ELF-1 (cell line): ENCODE measurements around the gene UQCC2.

ENCODE experiments used
- DNase-seq: peaks from one replicate; pipeline ENCODE4 v3.0.0-alpha.2; 2016; ENCODE audit warnings: low read depth, low spot score

UQCC2 gene

DNA sequence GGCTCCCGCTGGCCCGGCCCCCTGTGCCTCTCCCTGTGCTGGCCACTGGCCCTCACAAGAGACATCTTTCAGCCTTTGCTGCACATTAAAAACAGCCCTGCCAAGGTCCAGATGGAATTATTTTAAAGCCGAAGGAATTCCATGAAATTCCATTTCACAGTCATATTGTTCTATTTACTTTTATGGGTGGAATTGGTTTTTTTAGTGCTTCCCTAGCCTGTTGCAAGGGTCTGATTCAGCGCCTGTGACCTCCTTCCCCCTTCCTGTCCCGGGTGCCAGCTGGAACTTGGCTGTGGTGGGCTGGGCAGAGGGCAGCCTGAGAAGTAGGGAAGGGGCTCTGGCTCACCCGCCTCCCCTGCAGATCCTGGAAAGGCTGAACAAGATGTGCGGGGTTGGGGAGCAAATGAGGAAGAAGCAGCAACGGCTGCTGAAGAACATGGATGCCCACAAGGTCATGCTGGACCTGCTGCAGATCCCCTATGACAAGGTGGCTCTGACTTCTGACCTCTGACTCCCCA lies 34.3 kb downstream of the UQCC2 start:
- no peak for DNase-seq

- no peak for DNase-seq
Measured at GRCh38 chr6:33676416-33677142, 34.9 kb downstream of the UQCC2 start.

DNA sequence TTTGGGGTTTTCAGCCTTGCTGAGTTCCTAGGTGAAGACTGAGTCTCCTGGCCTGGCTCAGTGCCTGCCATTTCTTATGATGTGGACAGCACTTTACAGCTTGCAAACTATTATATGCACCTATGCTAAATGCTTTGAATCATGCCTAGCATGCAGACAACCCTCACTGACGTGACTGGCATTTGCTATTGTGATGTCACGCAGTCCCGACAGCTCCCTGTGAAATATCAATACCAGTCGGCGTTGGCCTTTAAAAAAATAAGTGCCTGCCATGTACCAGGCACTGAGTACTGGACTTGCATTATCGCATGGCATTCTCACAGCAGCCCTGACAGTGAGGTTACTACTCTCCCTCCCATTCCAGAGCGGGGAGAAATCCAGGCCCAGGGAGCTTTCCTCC lies 35.5 kb downstream of the UQCC2 start:
- no peak for DNase-seq

- DNase-seq: no peak
Measured at GRCh38 chr6:33673851-33674250, 37.6 kb downstream of the UQCC2 start.

DNA sequence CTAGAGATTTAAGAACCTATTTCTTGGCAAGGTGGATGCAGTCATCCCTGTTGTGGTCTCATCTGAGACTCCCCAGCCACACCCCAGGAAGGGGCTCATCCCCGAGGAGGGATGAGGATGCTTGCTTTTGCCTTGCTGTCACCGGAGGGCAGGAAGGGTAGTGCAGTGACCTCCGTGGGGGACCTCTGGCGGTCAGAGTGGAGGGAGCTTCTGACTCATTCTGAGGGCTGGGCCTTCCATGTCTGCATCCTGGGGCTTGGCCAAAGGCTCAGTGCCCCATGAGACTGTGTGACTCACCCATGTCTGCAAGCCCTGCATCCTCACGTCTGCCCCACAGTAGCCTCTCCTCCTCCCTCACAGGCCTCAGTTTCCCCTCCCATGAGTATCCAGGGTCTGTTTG lies 38.7 kb downstream of the UQCC2 start:
- peak; percentile 78 for DNase-seq

DNA sequence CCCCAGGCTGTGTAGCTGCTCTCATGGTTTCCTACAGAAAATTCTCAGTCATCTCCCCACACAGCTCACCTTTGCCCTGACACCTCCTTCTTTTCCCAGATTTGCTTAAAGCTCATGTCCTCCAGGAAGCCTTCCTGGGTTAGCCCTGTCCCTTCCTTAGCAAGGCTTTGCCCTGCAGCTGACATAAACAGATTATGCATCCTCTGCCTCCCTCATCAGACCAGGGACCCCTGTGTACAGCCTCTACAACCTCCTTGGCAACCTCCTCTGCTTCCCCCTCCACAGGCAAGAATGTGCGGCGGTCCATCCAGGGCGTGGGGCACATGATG lies 39.8 kb downstream of the UQCC2 start:
- no peak for DNase-seq

- peak; percentile 45 for DNase-seq
Measured at GRCh38 chr6:33670971-33671743, 40.3 kb downstream of the UQCC2 start.

- no peak for DNase-seq
Measured at GRCh38 chr6:33670086-33670660, 41.3 kb downstream of the UQCC2 start.

DNA sequence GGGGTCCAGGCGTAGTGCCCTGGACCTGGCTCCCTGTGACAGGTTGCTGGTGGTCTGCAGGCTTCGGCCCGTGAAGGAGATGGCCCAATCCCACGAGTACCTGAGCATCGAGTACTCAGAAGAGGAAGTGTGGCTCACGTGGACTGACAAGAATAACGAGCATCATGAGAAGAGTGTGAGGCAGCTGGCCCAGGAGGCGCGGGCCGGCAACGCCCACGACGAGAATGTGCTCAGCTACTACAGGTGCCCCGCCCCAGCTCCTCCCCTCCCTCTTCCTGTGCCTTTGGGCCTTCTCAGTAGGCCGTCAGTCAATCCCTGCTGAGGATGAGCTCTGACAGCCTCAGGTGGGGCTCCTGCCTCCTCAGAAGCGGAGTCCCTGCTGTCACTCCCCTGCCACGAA lies 42.6 kb downstream of the UQCC2 start:
- peak; percentile 88 for DNase-seq

DNA sequence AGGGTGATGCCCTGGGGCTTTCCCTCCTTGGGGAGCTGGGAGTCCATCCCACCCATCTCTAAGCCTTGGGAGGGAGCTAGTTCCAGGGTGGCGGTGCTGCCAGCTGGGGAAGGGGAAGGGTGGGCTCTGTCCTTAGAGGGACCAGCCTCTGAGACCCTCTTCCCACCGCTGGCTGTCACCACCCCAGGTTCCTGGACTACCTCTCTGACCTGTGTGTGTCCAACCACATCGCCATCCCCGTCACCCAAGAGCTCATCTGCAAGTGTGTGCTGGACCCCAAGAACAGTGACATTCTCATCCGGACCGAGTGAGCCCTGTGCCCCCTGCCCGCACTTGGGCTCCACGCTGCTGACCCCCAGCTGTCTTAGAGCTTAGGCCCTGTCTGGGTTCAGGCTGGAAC lies 43.2 kb downstream of the UQCC2 start:
- DNase-seq: no peak

DNA sequence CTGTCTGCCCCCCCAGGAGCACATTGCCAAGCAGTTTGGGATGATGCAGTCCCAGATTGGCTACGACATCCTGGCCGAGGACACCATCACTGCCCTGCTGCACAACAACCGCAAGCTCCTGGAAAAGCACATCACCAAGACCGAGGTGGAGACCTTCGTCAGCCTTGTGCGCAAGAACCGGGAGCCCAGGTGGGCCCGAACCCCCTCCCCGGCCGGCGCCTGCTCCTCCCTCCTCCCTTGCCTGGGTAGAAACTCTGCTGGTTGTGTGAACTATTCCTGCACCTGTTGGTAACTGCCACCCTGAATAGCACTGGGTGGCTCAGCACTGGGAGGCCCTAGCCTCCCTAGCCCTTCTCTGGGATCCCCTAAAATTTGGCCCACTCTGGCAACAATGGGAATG lies 43.7 kb downstream of the UQCC2 start:
- no peak for DNase-seq

- DNase-seq: no peak
Measured at GRCh38 chr6:33667072-33667471, 44.4 kb downstream of the UQCC2 start.

DNA sequence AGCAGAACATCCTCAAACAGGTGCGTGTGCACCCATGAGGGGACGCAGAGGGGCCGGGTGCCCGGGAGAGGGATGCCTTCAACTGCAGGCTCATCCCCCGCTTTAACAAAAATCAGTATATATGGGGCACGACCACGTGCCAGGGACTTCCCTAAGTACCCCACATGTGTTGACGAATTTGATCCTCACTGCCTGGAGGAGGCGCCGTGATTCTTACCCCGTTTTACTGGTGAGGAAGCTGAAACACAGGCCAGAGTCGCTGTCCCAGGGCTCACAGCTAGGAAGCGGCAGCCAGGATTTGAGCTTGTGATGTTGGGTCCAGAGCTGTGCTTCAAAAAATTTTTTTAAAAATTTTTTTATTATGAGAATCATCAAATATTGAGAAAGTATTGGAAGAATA lies 45.5 kb downstream of the UQCC2 start:
- no peak for DNase-seq

GRCh38 chr6:33664506-33665057 lies 46.9 kb downstream of the UQCC2 start:
- DNase-seq: no peak

DNA sequence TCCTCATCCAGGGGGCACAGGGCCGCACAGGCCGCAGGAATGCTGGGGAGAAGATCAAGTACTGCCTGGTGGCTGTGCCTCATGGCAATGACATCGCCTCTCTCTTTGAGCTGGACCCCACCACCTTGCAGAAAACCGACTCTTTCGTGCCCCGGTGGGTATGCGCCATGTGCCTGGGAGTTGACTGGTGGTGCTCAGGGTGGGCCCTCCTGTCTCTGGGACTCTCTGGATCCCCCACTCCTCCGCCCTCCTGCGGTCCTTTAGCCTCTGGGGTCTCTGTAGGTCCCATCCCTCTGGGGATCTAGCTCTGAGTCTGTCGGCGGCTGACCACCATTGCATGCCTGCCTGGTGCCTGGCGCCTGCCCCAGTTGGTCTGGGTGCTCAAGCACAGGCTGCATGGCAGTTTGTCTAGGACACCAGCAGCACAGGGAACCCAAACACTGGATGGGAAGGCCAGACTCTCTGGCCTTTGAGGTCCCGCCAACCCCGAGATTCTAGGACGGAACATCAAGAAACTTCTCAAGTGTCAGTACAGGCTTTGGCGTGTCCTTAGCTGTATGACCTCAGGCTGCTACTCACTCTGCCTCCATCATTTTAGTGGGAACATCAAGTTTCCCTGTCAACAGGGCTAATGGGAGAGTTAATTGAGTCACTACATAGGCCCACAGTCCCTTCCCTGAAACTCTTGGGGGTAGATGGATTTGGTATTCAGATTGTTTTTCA lies 47.6 kb downstream of the UQCC2 start:
- DNase-seq: no peak

DNA sequence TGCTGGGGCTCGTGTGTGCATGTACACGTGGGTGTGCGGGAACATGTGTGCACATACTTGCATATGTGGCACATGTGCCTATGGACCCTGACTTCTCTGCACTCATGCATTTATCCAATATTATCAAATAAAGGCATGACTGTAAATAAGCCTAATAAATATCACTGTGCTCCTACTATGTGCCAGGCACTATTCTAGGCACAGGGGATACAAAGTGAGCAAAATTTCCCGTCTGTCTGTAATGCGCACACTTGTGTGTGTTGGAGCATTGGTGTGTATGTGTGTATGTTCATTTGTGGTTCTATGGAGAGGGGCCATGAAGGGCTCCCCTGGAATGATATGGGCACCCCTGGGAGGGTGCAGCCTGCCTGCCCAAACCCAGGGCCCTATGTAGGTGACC lies 48.5 kb downstream of the UQCC2 start:
- no peak for DNase-seq

DNA sequence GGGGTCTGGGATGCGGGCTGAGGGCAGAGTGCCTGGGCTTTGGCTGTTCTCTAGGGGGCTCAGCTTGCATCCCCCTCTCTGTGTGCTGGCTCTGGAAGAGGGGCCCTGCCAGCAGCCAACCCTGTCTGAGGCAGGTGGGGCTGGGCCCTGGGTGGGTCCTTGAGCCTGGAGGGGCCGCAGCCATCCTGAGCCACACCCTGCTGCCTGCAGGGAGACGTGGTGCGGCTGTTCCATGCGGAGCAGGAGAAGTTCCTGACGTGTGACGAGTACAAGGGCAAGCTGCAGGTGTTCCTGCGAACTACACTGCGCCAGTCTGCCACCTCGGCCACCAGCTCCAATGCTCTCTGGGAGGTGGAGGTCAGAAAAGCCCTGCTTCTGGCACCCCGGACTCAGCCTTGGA lies 49.2 kb downstream of the UQCC2 start:
- DNase-seq: no peak

DNA sequence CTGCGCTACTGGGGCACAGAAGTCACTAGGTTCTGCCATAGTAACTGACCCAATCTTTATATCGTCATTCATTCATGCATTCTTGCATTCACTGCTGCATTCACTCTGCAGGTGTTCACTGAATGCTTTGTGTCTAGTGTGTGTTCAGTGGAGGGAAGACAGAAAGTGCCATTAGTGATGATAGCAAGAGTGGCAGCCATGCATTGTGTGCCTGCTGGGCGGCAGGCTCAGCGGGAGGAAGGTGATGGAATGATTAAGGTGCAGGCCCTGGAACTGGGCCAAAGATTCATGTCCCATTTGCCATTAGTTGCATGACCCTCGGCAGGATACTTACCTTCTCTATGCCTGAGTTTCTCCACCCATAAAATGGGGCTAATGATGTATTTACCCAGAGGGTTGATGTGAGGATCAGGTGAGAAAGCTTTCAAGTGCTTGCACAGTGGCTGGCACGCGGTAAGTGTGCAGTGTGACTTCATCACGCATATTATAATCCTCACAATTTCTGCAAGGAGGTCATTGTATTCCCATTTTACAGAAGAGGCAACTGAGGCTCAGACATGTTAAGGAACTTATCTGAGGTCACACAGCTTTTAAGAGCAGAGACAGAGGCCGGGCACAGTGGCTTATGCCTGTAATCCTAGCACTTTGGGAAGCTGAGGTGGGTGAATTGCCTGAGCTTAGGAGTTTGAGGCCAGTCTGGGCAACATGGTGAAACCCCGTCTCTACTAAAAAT lies 50.2 kb downstream of the UQCC2 start:
- DNase-seq: no peak

DNA sequence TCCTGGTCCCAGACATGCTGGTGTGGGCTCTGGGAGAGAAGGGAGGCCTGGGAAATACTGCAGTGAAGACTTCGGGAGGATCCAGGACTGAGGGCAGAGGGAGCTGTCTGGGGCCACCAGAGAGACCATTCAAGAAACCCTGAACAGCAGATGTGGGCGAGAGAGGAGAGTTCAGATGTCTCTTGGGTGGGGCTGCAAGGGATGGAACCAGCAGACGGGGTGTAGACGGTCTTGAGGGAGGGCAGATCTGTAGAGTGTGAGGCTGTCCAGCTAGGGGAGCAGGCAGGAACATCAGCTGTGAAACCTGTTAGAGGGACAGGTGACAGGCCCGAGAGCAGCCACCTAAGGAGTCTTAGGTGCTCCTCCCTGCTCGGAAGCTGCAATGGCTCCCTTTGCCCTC lies 51.5 kb downstream of the UQCC2 start:
- DNase-seq: no peak

DNA sequence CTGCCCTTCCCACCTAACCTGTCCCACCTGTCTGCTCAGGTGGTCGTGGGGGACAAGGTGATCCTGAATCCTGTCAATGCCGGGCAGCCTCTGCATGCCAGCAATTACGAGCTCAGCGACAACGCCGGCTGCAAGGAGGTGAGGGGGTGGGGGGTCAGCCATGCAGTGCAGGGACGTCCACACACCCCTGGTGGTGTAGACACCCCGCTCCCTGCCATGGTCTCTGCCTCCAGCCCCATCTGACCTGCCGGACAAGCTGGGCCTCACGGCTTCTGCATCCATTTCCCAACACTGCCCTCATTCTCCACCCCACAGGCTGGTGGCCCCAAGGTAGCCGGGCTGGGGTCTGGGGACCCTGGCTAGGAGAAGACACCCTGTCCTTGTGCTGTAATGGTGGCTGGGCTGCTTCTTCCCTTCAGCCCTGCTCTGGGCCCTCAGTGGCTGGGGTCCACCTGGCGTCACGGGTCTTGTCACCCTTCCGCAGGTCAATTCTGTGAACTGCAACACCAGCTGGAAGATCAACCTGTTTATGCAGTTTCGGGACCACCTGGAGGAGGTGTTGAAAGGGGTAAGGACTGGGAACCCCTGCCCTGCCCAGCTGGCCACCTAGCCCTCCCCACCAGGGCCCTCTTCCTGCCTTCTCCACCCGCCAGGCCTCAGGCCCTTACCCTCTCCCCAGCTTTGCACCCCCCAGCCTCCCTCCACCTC lies 52.4 kb downstream of the UQCC2 start:
- DNase-seq: no peak

DNA sequence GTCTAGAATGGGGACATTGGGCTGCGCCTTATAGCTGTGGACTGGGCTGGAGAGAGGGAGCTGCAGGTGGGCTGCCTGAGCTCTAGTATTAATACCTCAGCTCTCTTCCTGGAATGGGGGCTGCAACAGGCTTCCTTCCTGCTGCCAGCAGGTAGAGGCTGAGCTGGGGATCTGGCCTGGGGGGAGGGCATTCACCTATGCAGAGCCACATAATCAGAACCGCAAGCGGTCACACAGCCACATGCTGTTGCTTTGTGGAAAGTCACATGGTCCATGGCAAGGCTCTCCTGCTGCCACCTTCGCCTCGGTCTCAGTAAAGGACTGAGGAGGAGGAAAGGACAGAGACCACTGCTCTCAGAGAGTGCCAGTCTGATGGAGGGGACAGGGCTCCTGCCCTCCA lies 54.7 kb downstream of the UQCC2 start:
- DNase-seq: peak; percentile 25
